Measurements from ENCODE around the gene TMEM26. TPM values are rescaled to one million over a fixed set of nuclear protein-coding genes. Genes with fewer than 3 reads are reported as not detected.

TMEM26 gene
- total RNA-seq, 2 experiments from 2014 or later: not detected

DNA sequence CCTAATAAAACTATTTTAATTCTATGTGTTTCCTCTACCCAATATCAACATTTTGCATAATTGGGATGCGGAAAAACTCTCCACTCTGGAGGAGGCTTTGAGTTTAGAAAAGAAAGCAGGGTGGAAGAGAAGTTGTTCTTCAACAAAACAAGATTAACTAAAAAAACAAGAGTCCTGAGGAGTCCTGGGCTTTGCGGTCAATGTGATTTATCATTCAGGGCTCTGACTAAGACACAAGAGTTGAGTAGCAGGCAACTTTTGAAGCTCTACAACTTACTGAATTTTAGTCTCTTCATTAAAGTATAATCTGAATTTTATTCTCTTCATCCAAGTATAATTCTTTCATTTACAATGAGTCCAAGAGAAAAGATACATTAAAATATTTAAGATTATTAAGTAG lies 18.3 kb upstream of the TMEM26 start:
- DNase-seq: no peak
- CTCF ChIA-PET: interaction anchor here (0.8 kb wide), 1 partner anchor 24 kb away, joined by 3 read pairs; no protein-coding TSS in a partner anchor
- Mint-ChIP-seq H3K4me1 (no peaks in the 10 kb centered on the region), H3K36me3 (no peaks in the 10 kb centered on the region), H3K27ac (no peak overlapping the region), H3K4me3 (no peak overlapping the region), H3K9me3 (ENCODE audit: low read depth) (no peaks in the 10 kb centered on the region), H3K27me3 (peaks cover 3% of the 10 kb centered on the region)
- ATAC-seq: no peak

DNA sequence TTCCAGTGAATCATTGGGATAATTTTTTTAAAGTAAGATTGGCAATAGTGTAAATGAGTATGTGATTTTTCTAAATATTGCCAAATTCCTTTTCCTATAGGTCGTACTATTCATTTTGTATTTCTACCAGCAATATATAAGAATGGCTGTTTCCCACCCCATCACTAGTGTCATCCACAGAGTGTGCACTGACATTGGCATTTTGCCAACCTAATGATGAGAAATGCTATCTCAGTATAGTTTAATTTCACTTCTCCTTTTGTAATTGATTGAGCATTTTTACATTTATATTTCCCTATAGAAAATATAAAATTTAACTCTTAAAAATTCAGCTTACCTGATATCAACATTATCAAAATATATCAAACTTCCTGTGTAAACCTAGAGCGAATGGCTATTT lies 17.6 kb upstream of the TMEM26 start:
- no peak overlapping the region for H3K27ac Mint-ChIP-seq
- no peaks in the 10 kb centered on the region for H3K9me3 Mint-ChIP-seq (ENCODE audit: low read depth)
- peaks cover 3% of the 10 kb centered on the region for H3K27me3 Mint-ChIP-seq
- ATAC-seq (no peak), DNase-seq (no peak)
- H3K4me1 Mint-ChIP-seq: no peaks in the 10 kb centered on the region
- H3K36me3 Mint-ChIP-seq: no peaks in the 10 kb centered on the region
- CTCF ChIA-PET: no interaction called here
- no peak overlapping the region for H3K4me3 Mint-ChIP-seq

DNA sequence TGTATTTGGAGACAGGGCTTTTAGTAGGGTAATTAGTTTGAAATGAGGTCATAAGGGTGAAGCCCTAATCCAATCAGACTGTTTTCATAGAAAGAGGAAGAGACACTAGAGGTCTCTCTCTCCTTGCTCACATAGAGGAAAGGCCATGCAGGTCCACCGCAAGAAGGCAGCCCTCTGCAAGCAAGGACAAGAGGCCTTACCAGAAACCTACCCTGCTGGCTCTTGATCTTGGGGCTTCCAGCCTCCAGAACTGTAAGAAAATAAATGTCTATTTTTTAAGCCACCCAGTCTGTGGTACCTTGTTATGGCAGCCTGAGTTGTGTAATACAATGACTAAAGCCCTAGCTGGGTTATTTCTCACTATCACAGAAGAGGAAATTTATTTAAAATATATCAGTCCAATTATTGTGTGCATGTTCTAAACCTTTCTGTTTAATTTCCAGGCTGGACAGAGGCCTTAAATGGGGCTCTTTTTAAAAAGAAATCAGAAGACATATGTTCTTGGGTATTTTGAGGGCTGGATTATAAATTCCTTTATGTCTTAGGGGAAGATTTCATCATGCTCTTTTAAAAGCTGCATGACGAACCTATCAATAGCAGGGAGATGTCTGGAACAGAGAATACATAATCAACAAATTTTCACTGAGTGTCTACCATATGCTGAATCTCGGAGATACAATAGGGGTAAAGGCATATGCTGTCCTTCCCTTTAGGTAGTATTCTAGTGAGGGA lies 12.9 kb upstream of the TMEM26 start:
- CTCF ChIA-PET: no interaction called here
- H3K27me3 Mint-ChIP-seq: no peaks in the 10 kb centered on the region
- H3K36me3 Mint-ChIP-seq: no peaks in the 10 kb centered on the region
- ATAC-seq (no peak), DNase-seq (no peak)
- H3K27ac Mint-ChIP-seq: no peak overlapping the region
- no peak overlapping the region for H3K4me3 Mint-ChIP-seq
- H3K4me1 Mint-ChIP-seq: no peaks in the 10 kb centered on the region
- no peaks in the 10 kb centered on the region for H3K9me3 Mint-ChIP-seq (ENCODE audit: low read depth)

DNA sequence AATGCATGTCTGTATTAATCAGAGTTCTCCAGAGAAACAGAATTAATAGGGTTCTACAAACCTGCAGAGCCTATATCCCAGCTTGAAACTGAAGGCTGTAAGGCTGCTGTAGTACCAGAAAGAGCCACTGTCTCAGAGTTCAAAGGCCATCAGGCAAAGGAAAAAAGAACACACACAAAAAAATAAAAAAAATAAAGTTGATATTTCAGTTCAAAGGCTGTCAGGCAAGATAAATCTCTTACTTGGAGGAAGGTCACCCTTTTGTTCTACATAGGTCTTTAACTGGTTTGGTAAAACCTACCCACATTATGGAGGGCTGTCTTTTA lies 12.0 kb upstream of the TMEM26 start:
- no peak for DNase-seq

DNA sequence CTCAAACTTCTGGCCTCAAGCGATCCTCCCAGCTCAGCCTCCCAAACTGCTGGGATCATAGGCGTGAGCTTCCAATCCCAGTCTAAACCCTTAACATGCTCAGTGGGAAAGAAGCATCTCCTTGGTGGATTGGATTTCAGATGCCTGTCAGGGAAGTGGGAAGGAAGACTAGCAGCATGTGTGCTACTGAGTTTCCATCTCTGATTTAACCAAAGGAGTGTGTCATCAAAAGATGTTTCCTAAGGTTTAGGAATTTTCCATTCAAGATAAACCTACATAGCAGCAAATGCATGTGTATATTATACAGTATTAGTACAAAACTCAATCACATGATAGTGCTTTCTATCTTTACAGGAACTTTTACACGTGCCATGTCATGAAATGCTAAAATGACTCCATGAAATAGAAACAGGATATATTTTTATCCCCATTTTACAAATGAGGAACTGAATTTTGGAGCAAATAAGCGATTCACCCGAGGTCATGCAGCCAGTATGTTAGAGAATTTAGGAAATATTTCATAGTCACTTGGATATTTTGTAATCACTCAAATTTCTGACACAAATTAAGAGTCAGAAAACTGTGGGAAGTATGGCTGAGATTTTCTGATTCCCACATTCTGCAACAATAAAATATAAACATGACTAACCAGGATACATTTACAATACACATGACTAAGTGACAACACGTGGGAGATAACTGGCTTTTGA lies 11.4 kb upstream of the TMEM26 start:
- Mint-ChIP-seq H3K27me3 (no peaks in the 10 kb centered on the region), H3K4me3 (no peak overlapping the region), H3K4me1 (no peaks in the 10 kb centered on the region), H3K9me3 (ENCODE audit: low read depth) (no peaks in the 10 kb centered on the region), H3K27ac (no peak overlapping the region), H3K36me3 (no peaks in the 10 kb centered on the region)
- no peak for DNase-seq
- CTCF ChIA-PET: no interaction called here
- ATAC-seq: no peak

More for the DNA sequence above, 12.0 kb upstream of the TMEM26 start:
- no peak for ATAC-seq
- CTCF ChIA-PET: no interaction called here
- Mint-ChIP-seq H3K36me3 (no peaks in the 10 kb centered on the region), H3K4me1 (no peaks in the 10 kb centered on the region), H3K27ac (no peak overlapping the region), H3K27me3 (no peaks in the 10 kb centered on the region), H3K4me3 (no peak overlapping the region), H3K9me3 (ENCODE audit: low read depth) (no peaks in the 10 kb centered on the region)

DNA sequence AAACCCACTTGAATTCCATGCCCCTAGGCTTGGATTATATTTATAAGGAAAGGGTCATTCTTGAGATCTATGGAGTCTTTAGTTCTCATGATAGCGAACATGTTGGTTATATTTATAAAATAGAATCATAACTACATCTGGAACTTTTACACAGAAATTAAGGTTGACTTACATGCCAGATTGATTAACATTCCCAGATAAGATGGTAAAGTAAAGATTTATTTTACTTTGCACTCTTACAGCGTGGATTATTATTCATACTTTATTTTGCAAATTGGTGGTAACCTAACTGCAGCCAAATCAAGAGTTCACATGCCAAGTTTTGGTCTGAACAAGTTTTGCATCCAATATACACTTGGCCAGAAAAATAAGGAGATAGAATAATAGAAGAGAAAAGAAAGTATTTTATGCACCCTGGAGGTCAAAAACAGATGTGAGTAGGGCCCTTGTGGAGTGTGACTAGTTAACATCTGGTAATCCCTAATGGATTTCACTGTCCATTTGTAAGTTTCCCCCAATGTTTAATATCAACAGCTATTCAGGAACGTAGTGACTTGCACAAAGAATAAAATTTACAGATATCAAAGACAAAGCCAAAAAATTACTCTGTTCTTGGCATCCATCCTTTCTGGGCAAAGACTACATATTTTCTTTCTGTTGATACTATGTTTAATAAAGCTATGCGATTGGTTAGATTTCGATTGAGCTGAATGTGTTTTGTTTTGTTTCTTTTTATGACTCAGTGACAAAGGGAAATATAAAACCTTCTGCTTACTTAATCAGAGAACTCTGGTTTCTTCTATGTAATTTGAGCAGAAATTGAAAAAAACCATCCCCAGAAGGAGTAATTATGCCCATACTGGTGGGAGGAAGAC lies 10.1 kb upstream of the TMEM26 start:
- CTCF ChIA-PET: no interaction called here
- no peak overlapping the region for H3K4me3 Mint-ChIP-seq
- H3K9me3 Mint-ChIP-seq (ENCODE audit: low read depth): no peaks in the 10 kb centered on the region
- no peaks in the 10 kb centered on the region for H3K27me3 Mint-ChIP-seq
- no peaks in the 10 kb centered on the region for H3K4me1 Mint-ChIP-seq
- DNase-seq (no peak), ATAC-seq (no peak)
- no peak overlapping the region for H3K27ac Mint-ChIP-seq
- H3K36me3 Mint-ChIP-seq: no peaks in the 10 kb centered on the region

DNA sequence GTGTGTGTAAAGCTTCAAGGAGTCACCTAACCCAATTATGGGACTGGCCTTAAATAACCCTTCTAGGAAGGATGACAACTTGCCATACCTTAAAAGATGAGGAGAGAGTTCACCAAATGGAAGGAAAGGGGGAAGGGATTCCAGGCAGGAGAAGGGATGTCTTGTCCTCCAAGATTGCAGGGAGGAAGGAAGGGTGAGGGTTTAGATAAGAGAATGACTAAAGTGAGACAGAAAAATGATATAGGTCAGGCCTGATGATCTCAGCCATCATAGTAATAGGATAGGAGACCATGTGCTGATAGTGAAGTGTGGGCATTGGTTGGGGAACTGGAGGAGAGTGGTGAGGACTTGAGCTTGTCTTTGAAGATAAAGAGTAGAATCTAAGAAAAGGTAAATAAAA lies 7.7 kb upstream of the TMEM26 start:
- Mint-ChIP-seq H3K27ac (no peak overlapping the region), H3K9me3 (ENCODE audit: low read depth) (no peaks in the 10 kb centered on the region), H3K4me1 (no peaks in the 10 kb centered on the region), H3K27me3 (no peaks in the 10 kb centered on the region), H3K4me3 (no peak overlapping the region), H3K36me3 (no peaks in the 10 kb centered on the region)
- CTCF ChIA-PET: no interaction called here
- DNase-seq (no peak), ATAC-seq (no peak)

DNA sequence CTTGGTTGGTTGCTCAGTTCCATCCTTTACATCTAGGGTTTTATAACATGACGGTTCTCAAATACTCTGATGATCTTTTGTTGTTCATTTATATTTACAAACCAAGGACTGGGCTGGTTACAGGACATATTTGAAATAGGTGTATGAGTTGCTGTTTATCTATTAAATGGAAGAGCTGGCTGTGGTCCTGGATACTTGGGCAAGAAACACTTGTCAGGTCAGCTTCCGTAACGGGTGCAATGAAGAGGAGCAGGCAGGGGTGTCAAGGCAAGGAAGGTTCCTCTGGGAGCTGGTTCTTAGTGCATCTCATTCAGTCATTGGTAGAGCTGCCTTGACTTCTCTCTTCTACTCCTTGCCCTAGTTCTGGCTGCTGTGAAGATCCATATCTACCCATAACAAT lies 4.8 kb upstream of the TMEM26 start:
- no peak for DNase-seq
- H3K27me3 Mint-ChIP-seq: peaks cover 23% of the 10 kb centered on the region
- no peaks in the 10 kb centered on the region for H3K4me1 Mint-ChIP-seq
- H3K9me3 Mint-ChIP-seq (ENCODE audit: low read depth): no peaks in the 10 kb centered on the region
- no peak overlapping the region for H3K27ac Mint-ChIP-seq
- no peak overlapping the region for H3K4me3 Mint-ChIP-seq
- H3K36me3 Mint-ChIP-seq: no peaks in the 10 kb centered on the region
- no peak for ATAC-seq
- CTCF ChIA-PET: no interaction called here

DNA sequence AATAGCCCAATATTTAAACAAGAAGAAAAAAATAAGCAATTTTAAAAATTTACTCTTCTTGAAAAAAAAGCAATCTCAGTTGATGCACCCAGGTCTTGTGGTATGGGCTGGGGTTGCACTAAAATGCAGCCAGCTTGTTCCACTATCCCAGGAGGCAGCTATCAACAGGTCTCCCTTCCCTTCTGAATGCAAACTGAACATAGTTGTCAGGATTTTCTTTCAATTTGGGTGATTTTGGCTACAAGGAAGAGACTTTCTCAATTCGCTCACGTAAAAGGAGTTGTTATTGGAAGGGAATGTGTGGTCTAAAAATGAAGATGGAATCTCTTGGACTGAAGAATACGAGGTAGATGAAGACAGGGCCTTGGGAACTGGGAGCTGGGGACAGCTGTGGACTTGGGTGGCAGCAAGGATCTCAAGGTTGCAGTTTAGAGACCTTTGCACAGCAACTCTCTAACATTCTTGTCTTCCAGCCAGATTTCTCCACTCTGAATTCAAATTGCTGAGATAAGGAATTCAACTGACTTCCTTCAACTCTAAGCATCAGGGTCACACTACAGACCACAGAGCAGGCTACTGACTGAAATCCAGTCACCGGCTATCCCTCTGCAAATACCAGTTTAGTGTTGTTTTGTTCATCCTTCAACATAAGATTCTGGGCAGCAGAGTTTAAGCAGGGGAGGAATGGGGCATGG lies 3.1 kb upstream of the TMEM26 start:
- H3K36me3 Mint-ChIP-seq: no peaks in the 10 kb centered on the region
- H3K4me1 Mint-ChIP-seq: peaks cover 8% of the 10 kb centered on the region
- no peaks in the 10 kb centered on the region for H3K9me3 Mint-ChIP-seq (ENCODE audit: low read depth)
- CTCF ChIA-PET: no interaction called here
- DNase-seq: no peak
- no peak overlapping the region for H3K27ac Mint-ChIP-seq
- no peak for ATAC-seq
- H3K4me3 Mint-ChIP-seq: no peak overlapping the region
- peaks cover 41% of the 10 kb centered on the region for H3K27me3 Mint-ChIP-seq

DNA sequence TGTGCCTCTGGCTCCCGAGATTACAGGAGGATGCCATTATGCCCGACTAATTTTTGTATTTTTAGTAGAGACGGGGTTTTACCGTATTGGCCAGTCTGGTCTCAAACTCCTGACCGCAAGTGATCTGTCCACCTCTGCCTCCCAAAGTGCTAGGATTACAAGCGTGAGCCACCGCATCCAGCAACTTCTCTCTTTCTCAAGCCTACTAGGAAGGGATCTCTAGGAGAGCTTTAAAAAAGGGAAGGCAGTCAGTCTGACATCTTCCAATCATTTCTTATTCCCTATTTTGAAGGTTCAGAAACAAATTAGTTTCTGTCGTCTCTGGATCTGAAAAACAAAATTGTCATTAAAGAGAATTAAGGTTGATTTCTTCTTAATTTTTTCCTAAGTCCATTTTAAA lies 2.5 kb upstream of the TMEM26 start:
- H3K9me3 Mint-ChIP-seq (ENCODE audit: low read depth): no peaks in the 10 kb centered on the region

DNA sequence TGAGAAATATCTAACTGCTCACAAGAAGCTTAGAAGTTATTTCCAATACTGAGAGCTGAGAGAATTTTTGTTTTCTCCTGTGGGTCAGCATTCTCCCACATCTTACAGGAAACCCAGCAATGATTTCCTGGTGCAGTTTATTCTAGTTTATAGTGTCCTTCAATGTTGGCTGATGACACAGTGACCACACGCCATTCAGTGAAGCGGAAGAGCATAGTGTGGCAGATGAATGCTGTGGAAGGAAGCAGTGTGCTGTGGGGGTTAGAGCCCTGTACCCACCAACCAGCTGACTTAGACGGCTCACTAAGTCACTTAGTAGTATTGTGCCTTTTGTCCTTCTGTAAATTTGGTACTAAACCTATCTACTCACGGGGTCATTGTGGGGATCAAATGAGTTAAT lies 1.4 kb upstream of the TMEM26 start:
- H3K36me3 Mint-ChIP-seq: no peaks in the 10 kb centered on the region

More for the DNA sequence above, 2.5 kb upstream of the TMEM26 start:
- no peak overlapping the region for H3K27ac Mint-ChIP-seq
- H3K4me1 Mint-ChIP-seq: peaks cover 8% of the 10 kb centered on the region
- CTCF ChIA-PET: no interaction called here
- ATAC-seq (no peak), DNase-seq (no peak)
- no peak overlapping the region for H3K4me3 Mint-ChIP-seq
- H3K27me3 Mint-ChIP-seq: peaks cover 44% of the 10 kb centered on the region
- H3K36me3 Mint-ChIP-seq: no peaks in the 10 kb centered on the region

DNA sequence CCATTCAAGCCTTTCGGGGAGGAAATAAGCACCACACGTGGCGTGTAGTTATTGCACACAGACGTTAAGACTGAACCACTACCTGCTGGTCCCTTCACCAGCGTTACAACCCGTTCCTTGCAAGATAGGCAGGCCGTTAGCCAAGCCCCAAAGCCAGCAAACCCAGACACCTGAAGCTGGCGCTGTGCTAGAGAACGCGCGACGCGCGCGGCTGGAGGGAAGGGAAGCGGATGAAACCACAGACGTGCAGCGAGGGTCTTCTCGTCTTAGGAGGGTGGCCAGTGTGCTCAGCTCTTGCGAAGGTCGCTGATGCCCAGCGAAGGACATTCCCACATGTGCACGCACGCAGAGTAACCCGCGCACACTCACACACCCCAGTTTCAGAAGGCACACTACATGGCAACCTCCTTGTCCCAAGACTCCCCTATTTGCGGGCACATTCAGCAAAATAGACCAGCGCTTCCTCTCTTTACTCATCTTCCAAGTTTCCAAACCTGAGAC lies 980 bp downstream of the TMEM26 start:
- CTCF ChIA-PET: no interaction called here
- H3K27me3 Mint-ChIP-seq: peaks cover 49% of the 10 kb centered on the region
- H3K27ac Mint-ChIP-seq: no peak overlapping the region
- peaks cover 8% of the 10 kb centered on the region for H3K4me1 Mint-ChIP-seq
- ATAC-seq (no peak), DNase-seq (no peak)
- no peaks in the 10 kb centered on the region for H3K9me3 Mint-ChIP-seq (ENCODE audit: low read depth)
- no peak overlapping the region for H3K4me3 Mint-ChIP-seq
- no peaks in the 10 kb centered on the region for H3K36me3 Mint-ChIP-seq

More for the DNA sequence above, 1.4 kb upstream of the TMEM26 start:
- Mint-ChIP-seq H3K27ac (no peak overlapping the region), H3K4me1 (peaks cover 8% of the 10 kb centered on the region), H3K9me3 (ENCODE audit: low read depth) (no peaks in the 10 kb centered on the region), H3K27me3 (peaks cover 49% of the 10 kb centered on the region), H3K4me3 (no peak overlapping the region)
- CTCF ChIA-PET: no interaction called here
- DNase-seq (no peak), ATAC-seq (no peak)

DNA sequence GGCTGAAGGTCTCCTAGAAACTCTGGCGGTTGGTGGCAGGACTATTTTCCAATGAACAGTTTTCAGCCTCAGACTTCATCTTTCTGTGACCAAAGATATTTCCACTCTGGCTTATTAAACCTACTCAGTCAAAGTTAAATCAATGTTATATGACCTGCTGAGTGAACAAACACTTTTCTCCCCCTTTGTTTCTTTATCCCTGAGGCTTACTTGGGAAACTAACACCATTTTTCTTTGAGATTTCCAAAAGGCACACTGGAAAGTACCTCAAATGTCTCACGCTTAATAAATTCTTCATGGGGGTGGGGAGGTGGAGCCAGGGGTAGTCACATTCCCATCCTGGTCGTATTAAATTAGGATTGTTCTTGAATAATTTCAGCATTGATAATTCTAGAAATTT lies 1.8 kb downstream of the TMEM26 start:
- H3K27ac Mint-ChIP-seq: no peak overlapping the region
- no peaks in the 10 kb centered on the region for H3K36me3 Mint-ChIP-seq
- H3K4me1 Mint-ChIP-seq: peaks cover 8% of the 10 kb centered on the region
- peaks cover 49% of the 10 kb centered on the region for H3K27me3 Mint-ChIP-seq
- CTCF ChIA-PET: no interaction called here
- no peaks in the 10 kb centered on the region for H3K9me3 Mint-ChIP-seq (ENCODE audit: low read depth)
- no peak for ATAC-seq
- DNase-seq: no peak
- H3K4me3 Mint-ChIP-seq: no peak overlapping the region

All from activated CD8-positive, alpha-beta memory T cell treated with anti-CD3 and anti-CD28 coated beads, Interleukin-2, amount 10 ng/mL, durations not matched to agents 7 days and 5 days (primary cell).